Parietal lobe (tissue), 2 donors: ENCODE results near the gene XPOT. TPM values are rescaled to one million over a fixed set of nuclear protein-coding genes. Genes with fewer than 3 reads are reported as not detected.

ENCODE experiments used
- small RNA-seq: library from RNA; depleted of rRNA; stranded (forward); fragments of <200 nt; gene quantifications from one replicate; pipeline ENCODE3, GENCODE V24; 2014; ENCODE audit warnings: low replicate concordance
- total RNA-seq: library from RNA; depleted of rRNA; stranded (reverse); fragments of >200 nt; gene quantifications from one replicate; pipeline ENCODE4 v1.2.3, GENCODE V29; 2014

XPOT gene, protein sequence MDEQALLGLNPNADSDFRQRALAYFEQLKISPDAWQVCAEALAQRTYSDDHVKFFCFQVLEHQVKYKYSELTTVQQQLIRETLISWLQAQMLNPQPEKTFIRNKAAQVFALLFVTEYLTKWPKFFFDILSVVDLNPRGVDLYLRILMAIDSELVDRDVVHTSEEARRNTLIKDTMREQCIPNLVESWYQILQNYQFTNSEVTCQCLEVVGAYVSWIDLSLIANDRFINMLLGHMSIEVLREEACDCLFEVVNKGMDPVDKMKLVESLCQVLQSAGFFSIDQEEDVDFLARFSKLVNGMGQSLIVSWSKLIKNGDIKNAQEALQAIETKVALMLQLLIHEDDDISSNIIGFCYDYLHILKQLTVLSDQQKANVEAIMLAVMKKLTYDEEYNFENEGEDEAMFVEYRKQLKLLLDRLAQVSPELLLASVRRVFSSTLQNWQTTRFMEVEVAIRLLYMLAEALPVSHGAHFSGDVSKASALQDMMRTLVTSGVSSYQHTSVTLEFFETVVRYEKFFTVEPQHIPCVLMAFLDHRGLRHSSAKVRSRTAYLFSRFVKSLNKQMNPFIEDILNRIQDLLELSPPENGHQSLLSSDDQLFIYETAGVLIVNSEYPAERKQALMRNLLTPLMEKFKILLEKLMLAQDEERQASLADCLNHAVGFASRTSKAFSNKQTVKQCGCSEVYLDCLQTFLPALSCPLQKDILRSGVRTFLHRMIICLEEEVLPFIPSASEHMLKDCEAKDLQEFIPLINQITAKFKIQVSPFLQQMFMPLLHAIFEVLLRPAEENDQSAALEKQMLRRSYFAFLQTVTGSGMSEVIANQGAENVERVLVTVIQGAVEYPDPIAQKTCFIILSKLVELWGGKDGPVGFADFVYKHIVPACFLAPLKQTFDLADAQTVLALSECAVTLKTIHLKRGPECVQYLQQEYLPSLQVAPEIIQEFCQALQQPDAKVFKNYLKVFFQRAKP
- 62.6 TPM for total RNA-seq

DNA sequence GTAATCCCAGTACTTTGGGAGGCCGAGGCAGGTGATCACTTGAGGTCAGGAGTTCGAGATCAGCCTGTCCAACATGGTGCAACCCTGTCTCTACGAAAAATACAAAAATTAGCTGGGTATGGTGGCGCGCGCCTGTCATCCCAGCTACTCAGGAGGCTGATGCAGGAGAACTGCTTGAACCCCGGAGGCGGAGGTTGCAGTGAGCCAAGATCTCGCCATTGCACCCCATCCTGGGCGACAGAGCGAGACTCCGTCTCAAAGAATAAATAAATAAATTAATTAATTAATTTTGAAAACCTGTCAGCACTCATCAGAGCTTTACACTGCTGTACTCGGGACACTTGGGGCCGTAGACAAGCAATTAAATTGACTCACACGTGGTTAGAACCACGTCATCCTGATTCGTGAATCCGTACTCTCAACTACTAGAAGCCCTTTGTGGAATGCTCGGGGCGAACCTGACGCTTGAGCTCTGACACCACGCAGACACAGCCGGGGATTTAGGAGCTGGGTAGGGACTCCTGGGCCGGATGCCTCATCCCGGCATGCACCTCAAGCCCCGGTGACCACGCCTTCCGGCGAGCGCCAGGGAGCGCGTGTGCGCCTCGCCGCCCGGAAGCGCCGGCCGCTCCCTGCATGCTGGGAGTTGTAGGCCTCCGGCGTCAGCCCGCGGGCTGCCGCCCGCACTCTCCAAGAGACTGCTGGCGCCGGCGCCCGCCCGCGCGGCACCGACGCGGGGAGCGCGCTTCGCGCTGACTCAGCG lies at the start of gene XPOT:
Gene XPOT, plus strand, starts transcription at position 686 of the 763 bp plus-strand sequence. CDS start 5,644 bp downstream, outside the sequence.

DNA sequence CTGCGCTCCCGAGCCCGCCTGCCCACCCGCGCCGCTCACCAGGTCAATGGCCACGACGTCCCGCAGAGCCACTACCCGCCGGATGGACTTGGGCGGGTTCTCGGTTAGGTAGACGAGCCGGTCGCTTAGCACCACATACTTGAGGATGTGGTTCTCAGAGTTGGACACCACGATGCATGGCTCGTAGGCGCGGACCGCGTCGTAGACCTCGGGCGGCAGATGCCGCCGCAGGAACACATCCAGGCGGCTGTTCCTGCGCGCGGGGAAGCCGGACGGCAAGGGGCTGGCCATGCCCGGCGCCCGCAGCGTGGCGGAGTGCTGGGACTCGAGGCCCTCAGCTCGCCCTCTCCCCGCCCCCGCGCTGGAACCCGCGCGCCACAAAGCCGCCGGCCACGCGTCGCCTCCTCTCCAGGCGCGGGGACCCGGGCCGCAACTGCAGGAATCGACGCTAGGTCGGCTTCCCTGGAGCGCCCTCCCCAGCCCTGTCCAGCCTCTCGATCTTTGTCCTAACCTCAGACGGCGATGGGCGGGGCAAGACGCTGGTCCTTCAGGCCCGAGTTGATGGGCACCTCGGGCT lies 13.8 kb upstream of the XPOT start, which contains the start of gene C12orf56:
Gene C12orf56, minus strand, starts transcription at position 484 of the 577 bp plus-strand sequence. Its CDS starts 193 bp downstream, at position 291.

DNA sequence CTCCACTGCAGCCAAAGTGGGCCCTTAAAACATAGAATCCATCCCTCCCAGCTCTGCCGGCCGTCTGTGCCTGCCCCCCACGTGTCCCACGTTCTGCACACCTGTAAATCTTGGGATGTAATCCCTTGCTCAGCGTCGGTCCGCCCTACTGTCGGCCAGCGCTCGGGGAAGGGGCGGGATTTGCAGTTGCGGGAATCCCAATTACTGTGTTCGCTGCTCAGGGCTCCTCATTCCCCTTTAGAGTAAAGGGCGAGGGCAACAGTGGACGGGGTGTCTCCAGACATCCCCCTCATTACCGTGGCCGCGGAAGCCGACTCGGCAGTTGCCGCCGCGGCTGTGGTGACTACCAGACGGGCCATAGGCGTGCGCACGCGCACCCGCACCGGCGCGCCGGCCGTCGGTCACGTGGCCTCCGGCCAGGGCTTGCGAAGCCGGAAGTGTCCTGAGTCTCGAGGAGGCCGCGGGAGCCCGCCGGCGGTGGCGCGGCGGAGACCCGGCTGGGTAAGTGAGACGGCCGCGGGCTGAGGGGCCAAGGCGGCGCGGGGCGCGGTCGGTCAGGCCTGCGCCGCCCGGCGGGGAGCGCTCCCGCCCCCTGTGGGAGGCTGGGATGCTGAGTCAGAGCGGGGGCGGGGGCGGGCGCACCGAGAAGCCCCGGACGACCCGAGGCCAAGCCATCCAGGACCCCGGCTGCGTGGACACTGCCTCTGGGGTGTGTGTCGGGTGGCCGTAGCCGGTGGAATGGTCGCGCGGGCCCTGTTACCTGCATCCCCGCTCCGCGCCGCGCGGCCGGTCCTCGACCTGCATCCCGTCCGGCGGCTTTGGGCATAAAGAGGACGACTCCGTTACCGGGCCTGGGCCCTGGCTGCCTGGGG lies 47.7 kb downstream of the XPOT start, which contains the start of gene TBK1:
Gene TBK1, plus strand, starts transcription at position 434 of the 872 bp plus-strand sequence. CDS start 3,751 bp downstream, outside the sequence.

Small RNAs within 50 kb of the gene (small RNA-seq; reads per million reads assigned to genes)
- not detected for gene RF01210

Other genes starting within 250 kb of the XPOT start
- gene KICS2, start 182.1 kb upstream of the XPOT start, total RNA-seq = 6.9 TPM
- 0.31 TPM for gene C12orf56, start 13.6 kb upstream of the XPOT start, total RNA-seq
- 44.1 TPM for gene TBK1, start 47.7 kb downstream of the XPOT start, total RNA-seq
- gene RASSF3, start 206.1 kb downstream of the XPOT start, total RNA-seq = 3.8 TPM